ENCODE data around the gene ETNK1.

DNA sequence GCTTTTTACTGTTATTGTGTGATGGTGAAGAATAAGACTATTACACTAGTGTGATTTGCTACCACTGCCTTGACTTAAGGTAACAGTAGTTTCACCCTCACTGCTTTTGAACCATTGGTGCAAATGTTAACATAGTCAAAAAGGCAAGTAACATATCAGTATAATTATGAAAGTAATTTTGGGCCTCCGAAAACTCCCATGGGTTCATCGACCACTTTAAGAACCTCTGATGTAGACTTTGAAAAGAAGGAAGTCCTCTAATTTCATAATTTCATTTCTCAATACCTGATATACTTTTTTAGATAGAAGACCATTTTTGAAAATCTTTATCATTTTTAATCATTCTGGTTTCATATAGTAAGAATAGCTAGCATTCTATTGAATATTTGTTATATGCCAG lies 57.7 kb downstream of the ETNK1 start:
- TF ChIP-seq POLR2AphosphoS5 (IDR thresholded peaks at IDR 0.05; ENCODE audit: low read depth, low read length) (no peak), JUND (IDR thresholded peaks at IDR 0.05) (no peak), ZBTB33 (IDR thresholded peaks at IDR 0.05; ENCODE audit: borderline replicate concordance, low read depth) (no peak), GABPA (IDR thresholded peaks at IDR 0.05; ENCODE audit: low read depth) (no peak), NFIC (IDR thresholded peaks at IDR 0.05; ENCODE audit: borderline replicate concordance) (no peak), RXRA (IDR thresholded peaks at IDR 0.05; ENCODE audit: borderline replicate concordance, low read depth) (no peak)
- TF ChIP-seq, protein P1, sequence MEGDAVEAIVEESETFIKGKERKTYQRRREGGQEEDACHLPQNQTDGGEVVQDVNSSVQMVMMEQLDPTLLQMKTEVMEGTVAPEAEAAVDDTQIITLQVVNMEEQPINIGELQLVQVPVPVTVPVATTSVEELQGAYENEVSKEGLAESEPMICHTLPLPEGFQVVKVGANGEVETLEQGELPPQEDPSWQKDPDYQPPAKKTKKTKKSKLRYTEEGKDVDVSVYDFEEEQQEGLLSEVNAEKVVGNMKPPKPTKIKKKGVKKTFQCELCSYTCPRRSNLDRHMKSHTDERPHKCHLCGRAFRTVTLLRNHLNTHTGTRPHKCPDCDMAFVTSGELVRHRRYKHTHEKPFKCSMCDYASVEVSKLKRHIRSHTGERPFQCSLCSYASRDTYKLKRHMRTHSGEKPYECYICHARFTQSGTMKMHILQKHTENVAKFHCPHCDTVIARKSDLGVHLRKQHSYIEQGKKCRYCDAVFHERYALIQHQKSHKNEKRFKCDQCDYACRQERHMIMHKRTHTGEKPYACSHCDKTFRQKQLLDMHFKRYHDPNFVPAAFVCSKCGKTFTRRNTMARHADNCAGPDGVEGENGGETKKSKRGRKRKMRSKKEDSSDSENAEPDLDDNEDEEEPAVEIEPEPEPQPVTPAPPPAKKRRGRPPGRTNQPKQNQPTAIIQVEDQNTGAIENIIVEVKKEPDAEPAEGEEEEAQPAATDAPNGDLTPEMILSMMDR (IDR thresholded peaks at IDR 0.05): no peak

All from SK-N-SH (cell line).